Measurements from ENCODE around the gene ZBTB47.

- TF ChIP-seq EZH2 (IDR thresholded peaks at IDR 0.05) (no peak), POLR2AphosphoS5 (IDR thresholded peaks at IDR 0.05; ENCODE audit: borderline replicate concordance, low read depth, low read length) (no peak), FOXP2 (optimal IDR thresholded peaks at IDR 0.05; ENCODE audit: control extremely low read depth, extremely low read length, insufficient read depth) (no peak)
Measured at GRCh38 chr3:42658091-42658770, 4.7 kb downstream of the ZBTB47 start.

Measured in SK-N-MC (cell line).